GM18951 (cell line): Measurements from ENCODE around the gene TIGD2.

Experiments used
- POLR2A ChIP-seq: IDR thresholded peaks from 4 replicates; pipeline ENCODE4 v1.6.1; 2011; ENCODE audit warnings: mild to moderate bottlenecking; ENCODE audit not compliant: insufficient read length, insufficient read depth; ENCODE audit errors: extremely low read depth
- in situ Hi-C: fragments of 300-500 bp; cut with MboI; formaldehyde crosslinking; loops from one replicate; pipeline ENCODE4 v1.12.0; 2022; ENCODE audit warnings: low sequenced_read_pairs, mixed read lengths, inconsistent platforms; ENCODE audit not compliant: unreplicated experiment

Gene TIGD2

DNA sequence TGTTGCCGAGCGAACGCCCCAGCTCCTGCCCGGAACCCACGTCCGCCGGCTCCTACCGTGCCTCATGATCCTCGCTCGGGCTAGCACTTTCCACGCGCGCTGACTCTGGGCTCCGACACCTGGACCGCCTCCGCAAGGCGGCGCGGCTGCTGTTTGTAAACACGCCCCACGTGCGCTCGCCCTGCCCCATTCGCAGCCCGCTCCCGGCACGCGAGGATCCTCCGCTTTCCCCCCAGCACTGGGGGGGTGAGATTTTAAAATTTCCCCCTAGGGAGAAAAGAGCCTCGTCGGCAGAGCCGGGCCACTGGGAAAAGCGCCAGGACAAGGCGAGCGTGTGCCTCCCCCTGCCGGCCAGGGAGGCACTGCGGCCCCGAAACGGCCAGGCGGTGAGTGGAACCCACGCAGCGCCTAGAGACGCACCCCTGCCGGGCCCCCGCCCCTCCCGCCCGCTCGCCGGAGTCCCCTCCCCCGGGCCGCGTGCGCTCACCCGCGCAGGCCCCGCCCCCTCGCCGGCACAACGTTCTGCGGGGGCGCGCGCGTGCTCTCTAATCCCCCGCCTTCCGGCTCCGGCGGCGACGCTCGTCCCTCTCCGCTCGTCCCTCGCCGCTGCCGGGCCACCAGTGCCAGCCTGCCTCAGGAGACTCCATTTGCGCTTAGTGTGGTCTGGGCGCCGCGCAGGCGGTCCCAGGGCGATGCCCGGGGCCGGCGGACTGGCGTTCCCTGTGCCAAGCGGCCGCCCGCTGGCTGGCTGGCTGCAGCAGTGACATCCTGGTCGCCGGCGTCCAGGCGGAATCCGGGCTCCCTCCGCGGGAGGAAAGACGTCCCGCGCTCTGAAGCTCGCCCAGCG, at the start of gene TIGD2:
TSS of gene TIGD2 (plus strand) at position 548 of the 847 bp plus-strand sequence. CDS start 1,442 bp downstream, outside the sequence.
- TF ChIP-seq POLR2A: peak; percentile 97
- in situ Hi-C loops: no loop called here

DNA sequence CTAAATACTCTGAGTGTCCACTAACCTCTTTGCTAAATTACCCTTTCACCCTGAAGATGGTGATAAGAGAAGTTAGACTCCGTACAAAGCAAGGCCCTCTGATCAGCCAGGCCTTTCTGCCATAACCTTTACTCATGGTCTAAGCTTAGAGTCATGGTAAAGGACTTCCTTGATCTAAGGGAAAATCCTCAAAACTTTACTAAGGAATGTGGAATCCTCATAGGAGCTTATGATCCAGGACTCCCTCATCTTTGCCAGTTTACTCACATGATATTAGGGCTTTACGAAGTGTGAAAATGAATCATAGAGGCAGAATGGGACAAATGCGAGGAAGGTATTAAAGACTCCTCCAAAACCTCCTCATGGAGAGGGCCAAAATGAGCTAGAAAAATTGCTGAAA, 46.5 kb upstream of the TIGD2 start:
- TF ChIP-seq POLR2A: no peak
- in situ Hi-C loops: no loop called here

DNA sequence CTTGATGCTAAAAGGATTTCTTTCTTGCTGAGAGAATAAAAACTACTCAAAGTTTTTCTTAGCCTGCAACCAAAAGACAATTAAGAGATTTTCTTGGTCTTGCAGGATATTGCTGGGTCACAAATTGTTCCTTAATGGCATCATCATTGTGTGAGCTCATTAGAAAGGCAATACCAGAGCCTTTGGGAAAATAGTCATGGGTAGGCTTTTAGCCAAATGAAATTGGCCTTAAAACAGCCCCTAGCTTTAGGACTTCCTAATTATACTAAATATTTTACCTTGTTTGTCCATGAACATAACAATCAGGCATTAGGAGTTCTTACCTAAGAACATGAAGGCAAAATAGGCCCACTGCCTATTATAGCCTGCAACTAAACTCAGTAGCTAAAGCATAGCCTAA, 43.9 kb upstream of the TIGD2 start:
- in situ Hi-C loops: no loop called here
- TF ChIP-seq POLR2A: no peak

DNA sequence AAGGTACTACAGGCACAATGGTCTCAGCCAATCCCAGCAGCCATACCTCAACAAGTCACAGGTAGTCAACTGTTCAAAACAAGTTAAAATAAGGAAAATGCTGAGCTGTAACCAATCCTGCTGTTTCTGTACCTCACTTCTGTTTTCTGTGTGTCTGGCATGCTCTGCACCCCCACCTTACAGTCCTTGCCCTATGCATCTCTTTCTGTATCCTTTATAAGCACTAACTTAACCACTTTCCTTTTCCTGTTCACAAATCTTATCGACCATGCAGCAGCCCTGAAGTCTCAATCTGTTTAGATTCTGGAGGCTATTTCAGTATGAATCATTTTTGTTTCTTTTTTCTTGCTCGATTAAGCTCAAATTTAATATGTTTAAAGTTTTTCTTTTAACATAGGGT, 41.9 kb upstream of the TIGD2 start:
- in situ Hi-C loops: no loop called here
- TF ChIP-seq POLR2A: no peak

DNA sequence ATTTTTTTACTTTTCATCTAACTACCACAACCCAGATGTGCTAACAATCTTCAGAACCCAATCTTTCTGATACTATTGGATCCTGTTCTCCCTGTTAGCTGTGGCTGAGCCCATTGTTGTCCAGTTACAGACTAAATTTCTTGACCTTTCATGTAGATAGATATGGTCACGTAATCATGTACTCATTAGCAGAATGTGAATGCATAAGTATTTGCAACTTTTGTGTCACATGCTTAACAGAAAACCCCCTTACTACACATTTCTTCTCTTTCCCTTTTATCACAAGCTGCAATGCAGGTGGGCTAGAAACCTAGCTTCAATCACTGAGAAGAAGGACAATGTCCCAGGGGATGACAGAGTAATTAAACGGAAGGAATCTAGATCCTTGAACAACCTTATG, 41.3 kb upstream of the TIGD2 start:
- in situ Hi-C loops: no loop called here
- no peak for TF ChIP-seq POLR2A

DNA sequence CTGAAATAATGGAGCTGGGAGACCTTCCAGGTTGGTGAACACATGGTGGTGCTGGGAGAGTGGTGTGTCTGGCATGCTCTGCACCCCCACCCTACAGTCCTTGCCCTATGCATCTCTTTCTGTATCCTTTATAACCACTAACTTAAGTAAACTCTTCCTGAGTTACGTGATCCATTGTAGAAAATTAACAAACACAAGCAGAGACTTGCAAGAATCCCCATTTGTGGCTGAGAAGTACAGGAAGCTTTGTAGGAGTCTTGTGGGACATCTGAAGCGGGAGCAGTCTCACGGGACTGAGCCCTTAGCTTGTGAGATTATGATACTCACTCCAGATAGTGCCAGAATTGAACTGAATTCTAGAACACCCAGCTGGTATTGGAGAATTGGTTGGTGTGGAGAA, 40.0 kb upstream of the TIGD2 start:
- in situ Hi-C loops: no loop called here
- no peak for TF ChIP-seq POLR2A

DNA sequence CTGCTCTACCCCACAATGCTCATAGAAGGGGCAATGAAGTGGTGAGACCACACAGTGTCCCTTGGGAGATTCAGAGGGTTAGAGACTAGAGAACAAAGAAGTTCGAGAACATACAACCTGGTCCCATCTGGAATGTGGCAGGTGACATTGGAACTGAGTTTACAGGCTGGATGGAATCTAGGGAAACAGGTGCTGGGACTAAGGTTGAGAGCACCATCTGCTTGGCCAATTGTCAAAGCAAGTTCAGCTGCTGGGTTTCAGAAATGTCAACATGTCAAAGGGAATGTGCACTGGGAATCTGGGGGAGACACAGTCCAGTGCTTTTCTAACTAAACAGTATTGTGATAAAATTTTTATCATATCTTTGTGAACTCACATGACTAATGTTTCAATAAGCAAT, 38.4 kb upstream of the TIGD2 start:
- no peak for TF ChIP-seq POLR2A

DNA sequence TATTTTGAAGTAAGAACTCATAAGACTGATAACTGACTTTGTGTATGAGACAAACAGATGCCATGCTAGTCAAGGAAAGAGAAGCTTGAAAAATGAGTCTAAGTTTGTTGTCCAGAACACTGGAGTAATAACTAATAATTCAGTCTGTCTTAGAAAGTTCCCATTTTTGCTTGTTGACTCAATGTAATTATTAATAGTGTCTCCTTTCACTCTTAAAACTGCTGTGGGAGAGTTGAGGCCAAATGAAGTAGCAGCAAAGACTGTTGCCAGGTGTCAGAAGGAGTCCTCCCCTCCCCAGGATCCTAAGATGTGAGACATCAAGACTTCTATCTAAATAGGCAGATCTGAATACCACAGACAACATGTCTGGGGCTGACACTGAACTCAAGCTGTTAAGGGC, 33.6 kb upstream of the TIGD2 start:
- TF ChIP-seq POLR2A: no peak
- in situ Hi-C loops: no loop called here

More for the DNA sequence above, 38.4 kb upstream of the TIGD2 start:
- in situ Hi-C loops: no loop called here

DNA sequence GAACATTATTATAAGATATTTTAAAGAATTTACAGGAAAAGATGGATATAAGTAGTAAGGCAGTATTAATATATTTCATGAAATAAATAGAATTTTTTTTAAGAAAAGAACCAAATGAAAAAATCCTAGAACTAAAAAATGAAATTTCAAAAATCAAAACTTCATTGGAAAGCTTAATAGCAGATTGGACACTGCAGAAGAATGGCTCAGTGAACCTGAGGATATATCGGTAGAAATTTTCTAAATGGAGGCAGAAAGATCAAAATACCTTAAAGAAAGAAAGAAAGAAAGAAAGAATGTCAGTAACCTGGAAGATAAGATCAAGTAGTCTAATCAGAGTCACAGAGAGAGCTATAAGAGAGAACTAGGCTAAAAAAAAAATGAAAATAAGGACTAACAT, 33.0 kb upstream of the TIGD2 start:
- TF ChIP-seq POLR2A: no peak
- in situ Hi-C loops: no loop called here

DNA sequence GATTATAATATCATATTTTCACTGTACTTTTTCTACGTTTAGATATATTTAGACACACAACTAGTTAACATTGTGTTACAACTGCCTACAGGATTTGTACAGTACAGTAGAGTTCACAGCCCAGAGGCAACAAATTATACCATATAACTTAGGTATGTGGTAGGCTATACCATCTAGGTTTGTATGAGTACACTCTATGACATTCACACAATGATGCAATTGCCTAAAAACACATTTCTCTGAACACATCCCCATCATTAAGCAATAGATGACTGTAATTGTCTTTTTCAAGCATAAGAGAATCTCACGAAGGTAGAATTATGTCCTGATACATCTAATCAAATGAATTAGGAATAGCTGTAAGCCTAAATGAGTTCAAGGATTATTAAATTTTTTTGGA, 12.3 kb upstream of the TIGD2 start:
- no peak for TF ChIP-seq POLR2A

DNA sequence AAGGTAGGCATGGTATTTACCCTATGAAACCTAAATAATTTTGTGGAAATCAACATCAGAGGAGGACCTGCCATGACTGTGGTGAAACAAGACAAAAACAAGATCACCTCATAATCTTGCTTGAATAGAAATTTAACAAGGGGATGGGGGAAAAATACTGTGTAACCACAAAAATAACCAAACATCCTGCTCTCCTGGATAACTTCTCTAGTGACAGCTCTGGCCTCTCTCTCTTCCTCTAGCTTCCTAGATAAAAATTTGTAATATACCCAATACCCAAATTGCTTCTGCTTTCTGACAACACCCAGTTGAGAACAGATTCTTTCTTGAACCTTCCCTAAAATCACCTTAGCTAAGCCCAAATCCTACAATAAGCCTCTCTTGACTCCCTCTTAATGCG, 11.9 kb upstream of the TIGD2 start:
- no peak for TF ChIP-seq POLR2A
- in situ Hi-C loops: no loop called here

More for the DNA sequence above, 12.3 kb upstream of the TIGD2 start:
- in situ Hi-C loops: no loop called here

DNA sequence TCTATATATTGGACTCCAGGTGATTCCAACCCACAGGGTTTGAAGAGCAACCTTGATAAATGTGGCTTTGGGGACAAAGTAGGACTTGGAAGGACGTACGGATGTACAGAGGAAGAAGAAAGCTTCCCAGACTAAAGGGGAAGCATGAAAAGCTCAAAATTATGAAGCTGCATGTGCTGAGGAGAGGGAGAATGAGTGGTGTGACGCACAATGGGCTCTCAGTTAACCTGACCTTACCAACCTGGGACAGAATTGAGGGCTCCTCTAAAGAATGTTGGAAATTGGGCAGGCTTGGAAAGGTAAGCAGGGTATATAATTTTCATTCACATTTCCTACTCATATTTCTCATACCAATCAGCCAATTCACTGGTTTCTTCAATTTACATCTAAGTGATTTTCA, 10.5 kb upstream of the TIGD2 start:
- TF ChIP-seq POLR2A: no peak
- in situ Hi-C loops: no loop called here

DNA sequence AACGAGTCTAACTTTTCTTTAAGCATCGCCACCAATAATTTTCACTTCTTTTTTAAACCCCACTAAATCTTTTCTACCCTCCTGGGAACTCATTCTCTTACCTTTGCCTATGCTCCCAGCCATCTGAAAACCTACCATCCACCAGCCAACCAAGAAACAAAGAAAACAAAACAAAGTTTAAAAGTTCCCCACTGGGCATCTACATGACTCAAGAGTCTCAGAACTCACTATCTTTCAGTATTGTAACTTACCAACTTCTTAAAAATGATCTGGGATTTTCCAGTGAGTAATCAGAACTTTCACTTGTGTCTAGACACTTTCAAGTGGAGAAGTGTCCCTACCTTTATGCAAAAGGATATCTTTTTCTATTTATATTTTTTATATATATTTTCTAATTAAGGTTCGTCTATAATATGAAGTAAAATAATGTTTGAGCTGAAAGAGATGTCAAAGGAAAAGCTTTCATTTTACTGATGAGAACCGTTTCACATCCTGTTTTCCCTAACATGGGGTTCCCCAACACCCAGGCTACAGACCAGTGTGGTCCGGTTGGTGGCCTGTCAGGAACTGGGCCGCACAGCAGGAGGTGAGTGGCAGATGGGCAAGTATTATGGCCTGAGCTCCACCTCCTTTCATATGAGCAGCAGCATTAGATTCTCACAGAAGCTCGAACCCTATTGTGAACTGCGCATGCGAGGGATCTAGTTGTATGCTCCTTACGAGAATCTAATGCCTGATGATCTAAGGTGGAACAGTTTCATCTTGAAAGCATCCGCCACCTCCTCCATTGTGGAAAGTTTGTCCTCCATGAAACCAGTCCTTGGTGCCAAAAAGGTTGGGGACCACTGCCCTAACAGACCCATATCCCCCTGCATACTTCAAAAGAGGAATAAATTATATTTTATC, 9.8 kb upstream of the TIGD2 start:
- in situ Hi-C loops: no loop called here

More for the DNA sequence above, 9.8 kb upstream of the TIGD2 start:
- peak; percentile 37 for TF ChIP-seq POLR2A
